ENCODE data around the gene NHEJ1. TPM values are rescaled to one million over a fixed set of nuclear protein-coding genes. Genes with fewer than 3 reads are reported as not detected.
A peak's percentile ranks its signal among the peaks of the same experiment; 100 is the strongest.

NHEJ1 gene
- total and polyA plus RNA-seq, 7 experiments from 2014 or later: 11.4 to 32.7 (median 18.5) TPM

- Histone ChIP-seq H3K36me3 (ENCODE audit: control insufficient read depth in 2 of 3, insufficient read depth in 3 of 3, low read length in 3 of 3) (no peaks in the 10 kb centered on the region), H3K27me3 (ENCODE audit: control insufficient read depth in 2 of 2, insufficient read depth in 2 of 2, low read length in 2 of 2) (no peaks in the 10 kb centered on the region), H3K4me1 (ENCODE audit: control insufficient read depth in 2 of 2, insufficient read depth in 2 of 2, low read length in 2 of 2) (no peaks in the 10 kb centered on the region), H3K9me3 (ENCODE audit: control insufficient read depth in 2 of 3, low read length in 3 of 3) (no peaks in the 10 kb centered on the region), H3K27ac (ENCODE audit: low read depth, low read length) (no peak overlapping the region), H3K4me3 (ENCODE audit: low read length) (no peak overlapping the region)
- DNase-seq (peak in 2 of 9 donors; percentile 2 to 3), ATAC-seq (peak; percentile 79)
- Mint-ChIP-seq H3K36me3 (peaks cover 0 to 11% (median 6%) of the 10 kb centered on the region in 5 donors), H3K4me1 (peaks cover 11 to 36% (median 24%) of the 10 kb centered on the region in 7 donors), H3K4me3 (no peak overlapping the region), H3K27ac (peak overlapping the region in 1 of 9 donors; percentile 14), H3K9me3 (no peaks in the 10 kb centered on the region), H3K27me3 (no peaks in the 10 kb centered on the region)
- intact Hi-C loops (cut with micrococcal nuclease): loop anchor here in 1 of 2 donors (5.0 kb wide), 1 partner anchor 47 kb away; no protein-coding TSS in a partner anchor
- CTCF ChIA-PET: interaction anchor here (0.7 to 1.3 kb wide), 3 partner anchors 15 to 1018 kb away, joined by 3 to 8 read pairs (median 3); no protein-coding TSS in a partner anchor
- POLR2A ChIA-PET: no interaction called here
These were observed 56.2 kb downstream of the NHEJ1 start for GRCh38 chr2:219104107-219105035.

- Mint-ChIP-seq H3K27me3 (no peaks in the 10 kb centered on the region), H3K4me3 (no peak overlapping the region), H3K9me3 (no peaks in the 10 kb centered on the region), H3K4me1 (peaks cover 0 to 4% (median 2%) of the 10 kb centered on the region in 7 donors), H3K27ac (no peak overlapping the region), H3K36me3 (peaks cover 0 to 13% (median 6%) of the 10 kb centered on the region in 5 donors)
- Histone ChIP-seq H3K9me3 (ENCODE audit: control insufficient read depth in 2 of 3, low read length in 3 of 3) (no peaks in the 10 kb centered on the region), H3K4me1 (ENCODE audit: control insufficient read depth in 2 of 2, insufficient read depth in 2 of 2, low read length in 2 of 2) (no peaks in the 10 kb centered on the region), H3K27ac (ENCODE audit: low read depth, low read length) (no peak overlapping the region), H3K27me3 (ENCODE audit: control insufficient read depth in 2 of 2, insufficient read depth in 2 of 2, low read length in 2 of 2) (no peaks in the 10 kb centered on the region), H3K4me3 (ENCODE audit: low read length) (no peak overlapping the region), H3K36me3 (ENCODE audit: control insufficient read depth in 2 of 3, insufficient read depth in 3 of 3, low read length in 3 of 3) (peaks cover 0 to 7% (median 0%) of the 10 kb centered on the region in 3 experiments)
- CTCF ChIA-PET: no interaction called here
- POLR2A ChIA-PET: no interaction called here
- intact Hi-C loops (cut with micrococcal nuclease): no loop called here
- DNase-seq: no peak
- no peak for ATAC-seq
These were observed 61.3 kb downstream of the NHEJ1 start for GRCh38 chr2:219099329-219099728.

DNA sequence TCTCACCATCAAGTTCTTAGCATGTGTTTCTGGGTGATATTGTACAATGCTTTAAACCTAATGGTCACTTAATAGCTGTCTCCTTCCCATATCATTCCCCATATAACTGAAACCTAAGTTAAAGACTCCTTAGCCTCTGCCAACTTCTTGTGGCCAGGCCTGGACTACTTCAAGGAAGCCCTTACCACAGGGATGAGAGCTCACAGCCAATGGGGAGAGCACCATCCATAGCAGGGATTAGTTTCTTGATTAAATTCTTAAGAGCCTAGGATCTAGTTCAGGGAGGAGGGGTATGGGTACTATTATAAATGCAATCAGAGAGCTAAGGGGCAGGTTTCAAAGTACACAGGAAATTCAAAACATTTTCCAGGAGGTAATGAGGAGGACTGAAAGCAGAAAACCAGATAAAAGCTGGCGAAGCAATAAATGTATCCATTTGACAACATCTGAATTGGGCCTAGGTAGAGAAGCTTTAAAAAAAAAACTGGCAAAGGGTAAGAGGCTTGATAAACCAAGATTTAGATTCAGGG, 65.1 kb downstream of the NHEJ1 start:
- ChIA-PET POLR2A (no interaction called here), CTCF (no interaction called here)
- ATAC-seq: no peak
- Mint-ChIP-seq H3K27ac (no peak overlapping the region), H3K4me3 (no peak overlapping the region), H3K27me3 (no peaks in the 10 kb centered on the region), H3K36me3 (peaks cover 0 to 20% (median 4%) of the 10 kb centered on the region in 5 donors), H3K9me3 (no peaks in the 10 kb centered on the region), H3K4me1 (peaks cover 0 to 3% (median 0%) of the 10 kb centered on the region in 7 donors)
- Histone ChIP-seq H3K36me3 (ENCODE audit: control insufficient read depth in 2 of 3, insufficient read depth in 3 of 3, low read length in 3 of 3) (peaks cover 0 to 13% (median under 1%) of the 10 kb centered on the region in 3 experiments), H3K27me3 (ENCODE audit: control insufficient read depth in 2 of 2, insufficient read depth in 2 of 2, low read length in 2 of 2) (no peaks in the 10 kb centered on the region), H3K9me3 (ENCODE audit: control insufficient read depth in 2 of 3, low read length in 3 of 3) (no peaks in the 10 kb centered on the region), H3K4me3 (ENCODE audit: low read length) (no peak overlapping the region), H3K4me1 (ENCODE audit: control insufficient read depth in 2 of 2, insufficient read depth in 2 of 2, low read length in 2 of 2) (no peaks in the 10 kb centered on the region), H3K27ac (ENCODE audit: low read depth, low read length) (no peak overlapping the region)
- intact Hi-C loops (cut with micrococcal nuclease): no loop called here
- no peak for DNase-seq

- intact Hi-C loops (cut with micrococcal nuclease): no loop called here
- Histone ChIP-seq H3K4me3 (ENCODE audit: low read length) (no peak overlapping the region), H3K27ac (ENCODE audit: low read depth, low read length) (no peak overlapping the region), H3K27me3 (ENCODE audit: control insufficient read depth in 2 of 2, insufficient read depth in 2 of 2, low read length in 2 of 2) (no peaks in the 10 kb centered on the region), H3K36me3 (ENCODE audit: control insufficient read depth in 2 of 3, insufficient read depth in 3 of 3, low read length in 3 of 3) (peaks cover 0 to 13% (median 5%) of the 10 kb centered on the region in 3 experiments), H3K9me3 (ENCODE audit: control insufficient read depth in 2 of 3, low read length in 3 of 3) (no peaks in the 10 kb centered on the region), H3K4me1 (ENCODE audit: control insufficient read depth in 2 of 2, insufficient read depth in 2 of 2, low read length in 2 of 2) (no peaks in the 10 kb centered on the region)
- CTCF ChIA-PET: no interaction called here
- H3K4me1 Mint-ChIP-seq: peaks cover 0 to 3% (median 0%) of the 10 kb centered on the region in 7 donors
- H3K9me3 Mint-ChIP-seq: no peaks in the 10 kb centered on the region
- no peak overlapping the region for H3K4me3 Mint-ChIP-seq
- ATAC-seq: no peak
- no peaks in the 10 kb centered on the region for H3K27me3 Mint-ChIP-seq
- H3K27ac Mint-ChIP-seq: no peak overlapping the region
- peaks cover 0 to 24% (median 6%) of the 10 kb centered on the region in 5 donors for H3K36me3 Mint-ChIP-seq
- no peak for DNase-seq
- POLR2A ChIA-PET: no interaction called here
These were observed 66.4 kb downstream of the NHEJ1 start for GRCh38 chr2:219094171-219094570.

DNA sequence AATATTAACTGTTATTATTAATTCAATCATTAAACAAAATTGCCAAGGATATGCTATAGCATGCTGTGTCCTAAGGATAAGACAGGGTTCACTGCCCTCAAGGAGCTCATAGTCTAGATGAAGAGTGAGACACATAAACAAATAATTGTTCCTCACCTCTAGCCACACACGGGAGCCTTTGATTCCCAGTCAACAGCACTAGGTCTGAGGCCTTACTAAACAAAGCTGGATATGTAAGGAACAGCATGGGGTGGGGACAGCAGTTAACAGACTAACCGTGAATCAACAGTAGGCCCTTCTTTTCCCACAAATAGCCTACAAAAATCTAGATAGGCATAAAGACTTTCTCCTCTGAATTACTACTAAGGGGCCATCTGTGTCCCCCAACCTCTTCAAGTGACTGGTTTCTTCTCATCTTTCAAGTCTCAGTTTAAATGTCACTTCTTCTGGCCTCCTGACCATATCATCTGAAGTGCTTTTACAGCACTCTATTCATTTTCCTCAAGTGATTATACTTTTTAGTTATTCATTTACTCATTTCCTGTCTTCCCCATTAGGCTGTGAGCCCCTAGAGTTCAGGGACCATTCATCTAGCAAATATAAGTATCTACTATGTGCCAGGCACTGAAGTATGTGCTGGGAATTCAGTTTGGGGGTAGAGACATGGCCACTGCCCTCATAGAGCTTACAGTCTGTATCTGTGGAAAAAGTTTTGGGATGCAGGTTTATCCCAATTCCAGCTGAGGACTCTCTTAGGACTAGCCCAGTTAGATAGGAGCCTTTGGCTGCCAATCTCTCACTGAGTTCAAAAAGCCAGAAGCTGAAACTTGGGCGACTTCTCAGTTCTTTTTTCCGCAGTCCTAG, 69.9 kb downstream of the NHEJ1 start:
- Mint-ChIP-seq H3K4me1 (peaks cover under 1 to 16% (median 4%) of the 10 kb centered on the region in 7 donors), H3K27me3 (no peaks in the 10 kb centered on the region), H3K27ac (no peak overlapping the region), H3K9me3 (no peaks in the 10 kb centered on the region), H3K36me3 (peaks cover 0 to 35% (median 12%) of the 10 kb centered on the region in 5 donors), H3K4me3 (no peak overlapping the region)
- CTCF ChIA-PET: interaction anchor here (0.6 kb wide), 1 partner anchor 607 kb away, joined by 3 read pairs; no protein-coding TSS in a partner anchor
- POLR2A ChIA-PET: interaction anchor here (0.6 kb wide), 1 partner anchor 60 kb away, joined by 4 read pairs; no protein-coding TSS in a partner anchor
- H3K4me1 ChIP-seq (ENCODE audit: control insufficient read depth in 2 of 2, insufficient read depth in 2 of 2, low read length in 2 of 2): no peaks in the 10 kb centered on the region
- ATAC-seq (no peak), DNase-seq (no peak)
- no peak overlapping the region for H3K27ac ChIP-seq (ENCODE audit: low read depth, low read length)
- intact Hi-C loops (cut with micrococcal nuclease): no loop called here
- H3K27me3 ChIP-seq (ENCODE audit: control insufficient read depth in 2 of 2, insufficient read depth in 2 of 2, low read length in 2 of 2): no peaks in the 10 kb centered on the region
- H3K4me3 ChIP-seq (ENCODE audit: low read length): no peak overlapping the region
- H3K9me3 ChIP-seq (ENCODE audit: control insufficient read depth in 2 of 3, low read length in 3 of 3): no peaks in the 10 kb centered on the region
- peaks cover 0 to 13% (median 5%) of the 10 kb centered on the region in 3 experiments for H3K36me3 ChIP-seq (ENCODE audit: control insufficient read depth in 2 of 3, insufficient read depth in 3 of 3, low read length in 3 of 3)

GRCh38 chr2:219089330-219089729, 71.3 kb downstream of the NHEJ1 start:
- Histone ChIP-seq H3K4me3 (ENCODE audit: low read length) (no peak overlapping the region), H3K4me1 (ENCODE audit: control insufficient read depth in 2 of 2, insufficient read depth in 2 of 2, low read length in 2 of 2) (no peaks in the 10 kb centered on the region), H3K9me3 (ENCODE audit: control insufficient read depth in 2 of 3, low read length in 3 of 3) (no peaks in the 10 kb centered on the region), H3K36me3 (ENCODE audit: control insufficient read depth in 2 of 3, insufficient read depth in 3 of 3, low read length in 3 of 3) (peaks cover 0 to 6% (median 5%) of the 10 kb centered on the region in 3 experiments), H3K27me3 (ENCODE audit: control insufficient read depth in 2 of 2, insufficient read depth in 2 of 2, low read length in 2 of 2) (no peaks in the 10 kb centered on the region), H3K27ac (ENCODE audit: low read depth, low read length) (no peak overlapping the region)
- no peak overlapping the region for H3K4me3 Mint-ChIP-seq
- ATAC-seq: no peak
- H3K4me1 Mint-ChIP-seq: peaks cover 9 to 18% (median 11%) of the 10 kb centered on the region in 7 donors
- H3K27ac Mint-ChIP-seq: no peak overlapping the region
- intact Hi-C loops (cut with micrococcal nuclease): no loop called here
- ChIA-PET POLR2A (no interaction called here), CTCF (no interaction called here)
- H3K27me3 Mint-ChIP-seq: no peaks in the 10 kb centered on the region
- H3K36me3 Mint-ChIP-seq: peaks cover 0 to 35% (median 12%) of the 10 kb centered on the region in 5 donors
- no peaks in the 10 kb centered on the region for H3K9me3 Mint-ChIP-seq
- DNase-seq: no peak

All from naive thymus-derived CD4-positive, alpha-beta T cell (primary cell).